Measurements from ENCODE around the gene ANKFY1.

The ANKFY1 gene, protein sequence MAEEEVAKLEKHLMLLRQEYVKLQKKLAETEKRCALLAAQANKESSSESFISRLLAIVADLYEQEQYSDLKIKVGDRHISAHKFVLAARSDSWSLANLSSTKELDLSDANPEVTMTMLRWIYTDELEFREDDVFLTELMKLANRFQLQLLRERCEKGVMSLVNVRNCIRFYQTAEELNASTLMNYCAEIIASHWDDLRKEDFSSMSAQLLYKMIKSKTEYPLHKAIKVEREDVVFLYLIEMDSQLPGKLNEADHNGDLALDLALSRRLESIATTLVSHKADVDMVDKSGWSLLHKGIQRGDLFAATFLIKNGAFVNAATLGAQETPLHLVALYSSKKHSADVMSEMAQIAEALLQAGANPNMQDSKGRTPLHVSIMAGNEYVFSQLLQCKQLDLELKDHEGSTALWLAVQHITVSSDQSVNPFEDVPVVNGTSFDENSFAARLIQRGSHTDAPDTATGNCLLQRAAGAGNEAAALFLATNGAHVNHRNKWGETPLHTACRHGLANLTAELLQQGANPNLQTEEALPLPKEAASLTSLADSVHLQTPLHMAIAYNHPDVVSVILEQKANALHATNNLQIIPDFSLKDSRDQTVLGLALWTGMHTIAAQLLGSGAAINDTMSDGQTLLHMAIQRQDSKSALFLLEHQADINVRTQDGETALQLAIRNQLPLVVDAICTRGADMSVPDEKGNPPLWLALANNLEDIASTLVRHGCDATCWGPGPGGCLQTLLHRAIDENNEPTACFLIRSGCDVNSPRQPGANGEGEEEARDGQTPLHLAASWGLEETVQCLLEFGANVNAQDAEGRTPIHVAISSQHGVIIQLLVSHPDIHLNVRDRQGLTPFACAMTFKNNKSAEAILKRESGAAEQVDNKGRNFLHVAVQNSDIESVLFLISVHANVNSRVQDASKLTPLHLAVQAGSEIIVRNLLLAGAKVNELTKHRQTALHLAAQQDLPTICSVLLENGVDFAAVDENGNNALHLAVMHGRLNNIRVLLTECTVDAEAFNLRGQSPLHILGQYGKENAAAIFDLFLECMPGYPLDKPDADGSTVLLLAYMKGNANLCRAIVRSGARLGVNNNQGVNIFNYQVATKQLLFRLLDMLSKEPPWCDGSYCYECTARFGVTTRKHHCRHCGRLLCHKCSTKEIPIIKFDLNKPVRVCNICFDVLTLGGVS

DNA sequence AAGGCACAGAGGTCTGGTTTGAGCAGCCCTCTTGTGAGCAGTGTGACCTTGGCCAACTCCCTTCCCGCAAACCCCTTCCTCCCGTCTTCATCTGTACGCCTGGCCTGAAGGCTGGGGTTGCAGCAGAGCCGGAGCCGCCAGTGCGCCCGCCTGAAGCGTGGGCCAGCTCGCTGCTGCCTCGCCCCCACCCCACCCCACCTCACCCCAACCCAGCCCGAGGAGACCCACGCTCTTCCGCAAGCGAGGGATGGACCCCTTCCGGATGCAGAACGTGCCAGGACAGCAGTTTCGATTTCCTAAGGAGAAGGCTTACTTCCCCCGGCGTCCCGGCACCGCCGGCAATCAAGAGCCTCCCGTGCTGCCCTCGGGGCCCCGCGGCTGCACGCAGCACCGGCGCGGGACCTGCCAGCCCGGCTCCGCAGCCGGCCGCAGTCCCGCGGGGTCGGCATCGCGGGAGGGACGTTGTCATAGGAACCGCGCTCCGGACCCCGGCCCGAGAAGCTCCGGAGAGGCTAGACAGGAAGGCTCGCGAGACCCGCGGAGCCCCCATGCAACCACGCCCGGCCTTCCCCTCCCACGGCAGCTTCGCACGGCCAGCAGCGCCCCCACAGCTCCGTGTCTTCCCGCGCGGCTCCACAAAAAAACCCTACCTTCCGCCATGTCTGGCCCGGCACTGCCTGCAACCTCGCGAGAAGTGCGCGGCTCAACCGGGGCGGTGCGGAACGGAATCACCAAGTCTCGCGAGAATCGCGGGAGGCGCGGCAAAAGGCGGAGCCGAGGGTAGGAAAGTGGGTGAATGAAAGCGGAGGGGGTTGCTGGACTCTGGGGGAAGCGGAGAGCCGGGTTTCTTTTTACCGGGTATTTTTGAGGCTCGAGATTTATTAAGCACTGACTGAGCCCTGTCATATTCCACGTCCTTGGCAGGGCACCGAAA is at the start of gene ANKFY1:
Gene ANKFY1, minus strand, starts transcription at position 698 of the 934 bp plus-strand sequence. Its CDS starts 38 bp downstream, at position 660.
- FAIRE-seq, result peak; percentile 95
- peak; percentile 98 for DNase-seq (ENCODE audit: extremely low spot score, insufficient read length, low read depth)

DNA sequence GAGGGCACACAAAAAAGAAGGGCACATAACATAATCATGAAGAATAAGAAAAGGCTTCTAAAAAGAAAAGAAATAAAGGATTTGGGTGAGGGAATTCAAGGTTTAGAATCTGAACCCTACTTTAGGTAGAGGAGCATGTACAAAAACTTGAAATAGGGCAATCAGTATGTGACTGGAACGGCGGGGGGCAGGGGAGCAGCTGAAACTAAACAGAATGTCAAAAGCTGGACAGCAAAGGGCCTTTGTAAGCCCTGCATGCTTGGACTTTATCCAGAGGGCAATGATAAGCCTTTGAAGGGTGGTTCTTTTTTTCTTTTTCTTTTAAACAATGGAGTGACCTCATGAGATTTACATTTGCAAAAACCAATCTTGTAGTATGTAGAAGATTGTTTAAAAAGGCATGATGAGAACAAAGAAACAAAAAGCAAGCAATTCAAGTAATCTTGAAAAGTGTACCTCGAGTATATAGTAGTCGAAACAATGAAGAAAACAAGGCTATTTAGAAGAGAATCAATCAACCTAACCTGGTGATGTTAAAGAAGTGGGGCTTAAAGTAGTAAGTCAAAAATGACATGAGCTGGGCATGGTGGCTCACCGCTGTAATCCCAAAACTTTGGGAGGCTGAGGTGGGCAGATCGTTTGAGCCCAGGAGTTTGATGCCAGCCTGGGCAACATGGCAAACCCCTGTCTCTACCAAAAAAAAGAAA is 46.7 kb upstream of the ANKFY1 start:
- FAIRE-seq (no peak), DNase-seq (ENCODE audit: extremely low spot score, insufficient read length, low read depth) (no peak)

DNA sequence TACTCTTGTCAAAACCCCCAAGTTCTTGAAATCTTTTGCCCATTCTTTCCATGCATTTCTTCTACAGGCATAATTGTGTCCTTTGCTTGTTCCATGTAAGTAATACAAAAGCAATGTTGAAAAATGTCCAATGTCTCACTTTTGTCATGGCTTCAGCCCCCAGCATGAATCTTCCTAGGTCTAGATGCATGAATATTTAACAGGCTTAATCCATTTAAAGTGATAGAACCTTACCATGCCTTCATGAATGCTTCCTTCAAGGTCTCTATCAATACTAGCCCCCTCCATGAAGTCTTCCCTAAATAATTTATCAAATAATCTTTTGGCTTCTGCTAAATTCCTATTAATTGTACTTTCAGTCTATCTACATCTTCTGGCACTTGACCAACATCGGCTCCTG is 46.1 kb upstream of the ANKFY1 start:
- FAIRE-seq (no peak), DNase-seq (ENCODE audit: extremely low spot score, insufficient read length, low read depth) (no peak)

DNA sequence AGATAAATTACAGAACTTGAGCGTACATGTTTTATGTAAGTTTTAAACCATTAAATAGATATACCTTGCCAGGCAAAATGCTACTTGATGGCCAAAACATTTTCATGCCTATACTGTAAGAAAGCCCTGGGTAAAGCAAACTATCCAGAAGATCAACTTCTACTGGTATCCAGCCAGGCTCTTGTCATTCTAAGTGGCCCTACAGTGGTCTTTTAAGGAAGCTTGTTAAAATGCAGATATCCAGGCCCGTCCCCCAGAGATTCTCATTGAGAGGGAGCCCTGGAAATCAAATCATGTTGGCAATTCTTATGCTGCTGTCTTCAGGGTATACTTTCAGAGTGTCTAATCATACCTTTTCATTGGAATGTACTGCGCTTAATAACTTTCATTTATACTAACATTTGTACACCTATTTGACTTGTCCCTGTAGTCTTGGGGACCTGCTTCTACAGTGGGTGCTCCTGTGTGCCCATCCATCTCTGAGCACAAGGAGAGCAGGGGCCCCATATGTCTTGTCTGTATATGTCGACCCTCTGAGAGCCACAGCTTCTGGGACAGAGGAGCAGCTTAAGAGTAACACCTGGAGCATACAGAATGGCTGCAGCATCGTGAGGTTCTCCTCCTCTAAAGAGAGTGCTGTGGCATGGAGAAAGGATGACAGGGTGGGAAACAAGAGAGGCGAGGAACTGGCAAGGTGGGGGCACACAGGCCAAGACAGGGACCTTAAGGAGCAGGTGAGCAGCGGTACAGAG is 43.6 kb upstream of the ANKFY1 start:
- no peak for FAIRE-seq
- DNase-seq (ENCODE audit: extremely low spot score, insufficient read length, low read depth), result no peak

DNA sequence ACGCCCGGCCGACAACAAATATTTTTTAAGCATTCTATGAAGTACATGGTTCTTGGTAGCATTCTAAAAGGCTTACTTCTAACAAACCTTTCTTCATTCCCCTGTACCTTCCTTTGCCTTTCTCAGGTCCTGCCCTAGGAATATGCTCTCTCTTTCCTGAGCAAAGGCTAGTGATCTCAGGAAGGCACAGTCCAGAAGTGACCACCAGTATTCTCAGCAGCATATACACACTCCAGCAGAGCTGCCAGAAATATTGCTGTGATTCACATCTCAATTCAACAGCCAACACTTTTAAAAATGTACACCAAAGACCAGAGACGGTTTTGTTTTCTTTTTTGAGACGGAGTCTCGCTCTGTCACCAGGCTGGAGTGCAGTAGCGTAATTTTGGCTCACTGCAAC is 41.4 kb upstream of the ANKFY1 start:
- DNase-seq (ENCODE audit: extremely low spot score, insufficient read length, low read depth), result no peak
- FAIRE-seq, result no peak

DNA sequence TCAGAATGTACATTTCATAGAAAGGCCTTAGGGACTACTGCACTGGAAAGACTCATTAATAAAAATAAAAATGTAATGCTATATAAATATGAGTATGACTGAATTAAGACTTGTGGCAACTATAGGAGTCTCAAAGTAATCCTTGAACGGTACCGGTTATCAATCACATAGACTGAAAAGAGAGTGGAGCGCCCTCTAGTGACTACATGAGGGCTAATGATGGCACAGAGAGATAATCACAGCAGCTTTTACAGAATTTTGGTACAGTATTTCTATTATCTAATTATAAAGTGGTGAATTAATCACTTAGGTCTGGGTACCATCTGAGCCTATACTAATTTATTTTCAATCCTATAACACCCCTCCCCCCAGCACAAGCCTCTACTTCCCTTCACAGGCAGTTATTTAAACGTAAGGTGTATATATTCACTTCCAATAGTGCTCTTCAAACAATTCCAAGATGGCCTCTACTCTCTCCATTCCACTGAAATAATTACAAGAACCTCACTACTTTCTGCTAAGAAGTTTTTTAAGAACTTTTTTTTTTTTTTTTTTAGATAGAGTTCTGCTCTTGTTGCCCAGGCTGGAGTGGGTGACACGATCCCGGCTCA is 40.7 kb upstream of the ANKFY1 start:
- DNase-seq (ENCODE audit: extremely low spot score, insufficient read length, low read depth) (peak; percentile 35), FAIRE-seq (peak; percentile 64)

DNA sequence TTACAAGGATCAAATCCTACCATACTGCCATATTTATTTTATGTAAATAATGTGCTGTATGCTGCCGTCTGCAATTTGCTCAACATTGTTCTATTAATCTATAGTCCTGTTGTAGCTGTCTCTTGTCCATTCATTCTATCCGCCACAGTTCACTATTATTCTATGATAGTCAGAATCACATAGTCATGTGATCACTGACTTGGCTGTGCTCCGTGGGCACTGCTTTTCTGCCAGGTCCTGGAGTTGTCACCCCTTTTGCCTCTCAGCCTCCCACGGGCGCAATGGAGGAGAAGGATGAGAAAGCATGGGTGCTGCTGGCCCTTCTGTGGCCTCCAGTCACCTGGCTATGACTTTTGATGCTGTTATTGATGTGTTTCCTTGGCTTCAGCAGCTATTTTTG is 37.3 kb upstream of the ANKFY1 start:
- DNase-seq (ENCODE audit: extremely low spot score, insufficient read length, low read depth) (no peak), FAIRE-seq (no peak)

DNA sequence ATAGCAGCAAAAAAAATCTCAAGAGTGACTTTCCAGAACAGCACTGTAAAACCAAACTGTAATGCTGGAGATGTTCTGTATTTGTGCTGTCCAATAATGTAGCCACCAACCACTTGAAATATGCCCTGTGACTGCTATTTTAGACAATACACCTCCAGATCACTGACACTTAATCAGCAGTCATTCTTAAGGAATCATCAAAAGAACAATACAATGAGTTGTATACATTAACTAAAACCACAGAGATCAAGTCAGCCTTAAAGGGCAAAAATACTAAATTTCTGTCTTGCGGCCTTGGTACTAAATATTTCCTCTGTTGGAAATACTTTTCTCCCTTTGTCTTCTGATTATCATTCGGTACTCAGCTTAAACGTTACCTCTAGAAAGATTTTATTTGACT is 33.6 kb upstream of the ANKFY1 start:
- no peak for FAIRE-seq
- no peak for DNase-seq (ENCODE audit: extremely low spot score, insufficient read length, low read depth)

DNA sequence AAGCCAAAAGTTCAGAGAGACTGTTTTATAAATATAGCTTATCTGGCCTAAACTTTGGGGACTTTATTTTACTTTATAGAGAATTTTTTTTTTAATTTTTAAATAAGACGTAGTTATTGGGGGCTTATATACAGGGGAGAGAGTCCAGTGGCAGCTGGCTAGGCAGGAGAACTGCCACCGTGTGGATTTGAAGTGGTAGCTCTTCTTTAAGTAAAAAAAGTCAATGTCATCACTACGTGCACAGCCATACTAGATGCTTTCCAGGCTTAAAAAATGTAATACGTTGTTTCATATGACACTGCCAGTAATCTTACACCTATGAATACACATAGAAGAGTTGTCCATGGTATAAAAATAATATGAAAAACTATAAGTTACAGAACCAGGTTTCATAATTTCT is 31.9 kb upstream of the ANKFY1 start:
- no peak for DNase-seq (ENCODE audit: extremely low spot score, insufficient read length, low read depth)
- no peak for FAIRE-seq

DNA sequence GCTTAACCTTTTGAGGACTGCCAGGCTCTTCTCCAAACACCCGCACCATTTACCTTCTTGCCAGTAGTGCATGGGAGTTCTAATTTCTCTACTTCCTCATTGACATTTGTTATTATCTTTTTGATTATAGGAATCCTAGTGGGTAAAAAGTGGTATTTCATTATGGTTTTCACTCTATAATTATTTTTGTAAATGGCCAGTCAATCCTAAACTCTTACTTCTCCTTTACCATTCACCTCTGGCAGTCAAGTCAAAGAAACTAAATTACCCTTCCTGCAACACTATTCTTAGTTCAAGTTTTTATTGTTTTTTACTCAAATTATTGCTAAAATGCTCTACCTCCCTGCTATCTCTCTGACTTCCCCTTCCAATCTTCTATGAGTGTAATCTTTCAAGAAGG is 29.8 kb upstream of the ANKFY1 start:
- DNase-seq (ENCODE audit: extremely low spot score, insufficient read length, low read depth), result no peak
- peak; percentile 59 for FAIRE-seq

DNA sequence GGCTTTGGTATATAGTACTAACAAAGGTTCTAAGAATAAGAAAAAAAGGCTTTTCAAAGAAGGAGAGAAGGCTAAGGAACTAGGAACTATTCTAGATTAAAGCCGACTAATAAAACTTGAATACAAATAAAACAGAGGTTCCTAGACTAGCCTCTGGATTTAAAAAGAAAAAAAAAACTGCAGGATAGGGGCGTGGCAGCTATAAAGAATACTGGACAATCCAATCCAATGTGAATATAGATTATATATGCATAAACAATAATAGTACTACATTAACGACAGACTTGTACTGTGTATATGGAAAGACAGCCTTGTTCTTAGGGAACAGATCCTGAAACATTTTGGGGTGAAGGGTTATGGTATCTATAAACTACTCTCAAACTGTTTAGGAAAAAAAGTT is 23.9 kb upstream of the ANKFY1 start:
- FAIRE-seq (no peak), DNase-seq (ENCODE audit: extremely low spot score, insufficient read length, low read depth) (no peak)

DNA sequence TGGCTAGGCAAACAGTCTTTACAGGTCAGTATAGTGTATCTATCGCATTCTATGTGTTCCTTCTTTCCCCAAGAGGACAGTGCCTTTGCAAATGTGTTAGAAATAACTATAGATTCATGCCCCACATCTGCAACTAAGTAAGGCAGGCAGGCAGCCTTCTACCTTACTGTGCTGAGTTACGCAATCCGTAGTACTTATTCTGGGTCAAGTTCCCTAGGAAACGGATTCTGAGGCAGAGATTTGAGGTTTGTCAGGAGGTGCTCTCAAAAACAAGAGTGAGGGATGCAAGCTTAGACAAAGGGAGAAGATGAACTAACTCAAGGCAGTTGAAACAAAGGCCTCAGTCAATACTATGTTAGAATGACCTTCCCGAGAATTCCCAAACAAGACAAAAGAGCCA is 12.7 kb upstream of the ANKFY1 start:
- no peak for DNase-seq (ENCODE audit: extremely low spot score, insufficient read length, low read depth)
- FAIRE-seq, result no peak

DNA sequence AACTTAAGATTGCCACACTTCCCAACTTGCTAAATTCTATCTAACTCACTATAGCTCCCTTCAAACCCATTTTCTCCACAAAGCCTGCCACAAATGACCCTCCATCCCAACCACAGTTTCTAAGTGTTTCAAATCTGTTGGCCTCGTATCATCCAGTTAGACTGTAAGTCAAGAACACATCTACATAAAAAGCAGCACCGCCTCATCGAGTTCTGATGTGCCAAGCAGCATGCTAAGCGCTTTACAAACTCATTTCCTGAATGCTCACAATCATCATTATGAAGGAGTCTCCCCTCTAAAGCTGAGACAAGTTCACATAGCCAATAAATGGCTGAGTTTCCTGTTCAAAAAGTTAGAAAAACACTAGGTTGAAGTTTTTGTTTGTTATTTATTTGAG is 9.2 kb upstream of the ANKFY1 start:
- DNase-seq (ENCODE audit: extremely low spot score, insufficient read length, low read depth) (no peak), FAIRE-seq (no peak)

DNA sequence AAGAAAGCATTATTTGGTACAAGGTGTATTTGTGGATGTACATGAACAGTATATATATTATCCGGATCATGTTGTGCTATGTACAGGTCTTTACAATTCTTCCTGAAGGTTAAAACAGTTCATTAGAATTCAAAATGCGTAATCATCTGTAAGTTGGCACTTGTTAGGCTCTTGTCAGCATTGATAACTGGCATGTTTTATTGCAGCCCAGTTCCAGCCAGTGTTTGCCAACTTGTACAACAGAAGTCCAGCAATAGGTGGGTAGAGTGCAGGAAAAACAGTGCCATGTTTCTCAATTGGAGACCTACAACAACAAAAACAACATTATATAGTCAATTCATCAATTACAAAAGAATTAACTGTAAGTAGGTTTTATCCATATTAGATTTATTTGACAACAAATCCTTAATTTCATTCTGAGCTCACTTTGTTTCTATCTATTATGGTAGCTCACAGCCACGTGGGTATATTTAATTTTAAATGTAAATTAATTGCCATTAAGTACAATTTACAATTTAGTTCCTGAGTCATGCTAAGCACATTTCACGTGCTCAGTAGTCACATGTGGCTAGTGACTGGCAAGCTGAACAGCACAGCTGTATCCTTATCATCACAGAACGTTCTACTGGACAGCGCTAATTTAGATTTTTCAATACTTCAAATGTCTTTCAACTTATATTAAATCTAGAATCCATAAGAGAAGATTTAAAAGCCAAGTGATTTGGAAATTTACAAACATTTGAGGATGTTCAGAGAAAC is 8.6 kb upstream of the ANKFY1 start:
- no peak for DNase-seq (ENCODE audit: extremely low spot score, insufficient read length, low read depth)
- no peak for FAIRE-seq

DNA sequence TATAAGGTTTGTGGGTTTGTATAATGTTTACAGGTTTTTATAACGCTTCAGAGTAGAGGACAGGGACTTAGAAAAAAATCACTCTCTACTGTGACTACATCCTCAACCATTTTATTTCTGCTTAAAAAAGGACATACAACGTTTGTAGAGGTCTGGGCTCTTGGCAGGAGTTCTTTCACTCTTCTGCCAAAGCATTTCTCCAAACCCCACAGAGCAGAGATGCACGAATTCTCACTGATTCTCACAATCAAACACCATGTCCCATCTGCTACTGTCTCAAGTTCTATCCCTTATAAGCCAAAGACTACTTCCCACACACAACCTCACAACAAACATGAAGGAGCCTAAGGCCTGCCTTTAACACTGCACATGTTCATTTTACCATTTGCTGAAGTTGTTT is 7.0 kb upstream of the ANKFY1 start:
- FAIRE-seq, result no peak
- DNase-seq (ENCODE audit: extremely low spot score, insufficient read length, low read depth), result no peak

DNA sequence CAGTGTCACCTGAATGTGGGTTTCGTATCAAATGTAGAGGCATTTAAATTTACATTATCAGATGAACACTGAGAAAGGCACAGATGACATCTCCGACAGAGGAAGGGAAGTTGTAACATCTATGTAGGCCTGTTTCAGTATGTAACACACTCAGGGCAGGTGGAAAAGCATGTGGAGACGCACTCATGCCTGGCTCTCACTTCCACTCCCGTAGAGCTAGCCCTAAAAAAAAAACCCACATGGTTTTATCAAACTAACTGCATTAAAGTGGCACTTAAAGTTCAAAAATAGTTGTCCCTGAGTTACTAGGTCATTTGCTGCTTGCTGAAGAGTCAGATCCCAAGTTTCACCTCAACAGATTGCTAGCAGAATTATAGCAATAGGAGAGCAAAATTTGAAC is 6.1 kb upstream of the ANKFY1 start:
- no peak for FAIRE-seq
- DNase-seq (ENCODE audit: extremely low spot score, insufficient read length, low read depth), result no peak

DNA sequence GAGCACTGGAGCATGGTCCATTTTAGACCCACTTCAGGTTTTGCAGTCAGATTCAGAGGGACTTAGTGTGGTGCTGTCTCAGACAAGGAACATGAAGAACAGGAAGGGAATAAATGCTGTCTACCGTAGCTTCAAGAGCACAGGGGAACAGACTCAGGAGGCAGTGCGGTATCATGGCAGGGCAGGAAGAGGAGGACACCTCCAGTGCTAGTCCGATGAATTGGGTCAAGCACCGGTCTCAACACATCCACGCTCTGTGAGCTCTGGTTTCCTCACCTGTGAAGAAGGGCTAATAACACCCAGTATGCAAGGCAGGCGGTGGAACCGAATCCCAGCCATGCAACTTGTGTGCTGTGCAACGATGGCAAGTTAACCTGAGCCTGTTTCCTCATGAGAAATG is 3.6 kb upstream of the ANKFY1 start:
- DNase-seq (ENCODE audit: extremely low spot score, insufficient read length, low read depth) (no peak), FAIRE-seq (no peak)

All from GM18507 (cell line).